Astrocyte of the cerebellum (primary cell): ENCODE results near the gene ADAMTS4.

Source experiments
- DNase-seq: peaks from one replicate; pipeline ENCODE4 v3.0.0-alpha.2; 2011; ENCODE audit warnings: low read depth
- H3K4me3 ChIP-seq: 2 replicates; pipeline ENCODE4 v1.5.1; 2011; ENCODE audit warnings: mild to moderate bottlenecking, low read depth, low read length, moderate library complexity
- in situ Hi-C: cut with HindIII; loops from 2 replicates; pipeline ENCODE4 v1.10.0; 2017; ENCODE audit warnings: low sequenced_read_pairs
- TF ChIP-seq, protein P1 (sequence below): IDR thresholded peaks from 2 replicates; pipeline ENCODE4 v1.5.1; 2012; ENCODE audit warnings: low read length, low read depth, moderate library complexity, mild to moderate bottlenecking; ENCODE audit errors: missing control alignments

The ADAMTS4 gene

DNA sequence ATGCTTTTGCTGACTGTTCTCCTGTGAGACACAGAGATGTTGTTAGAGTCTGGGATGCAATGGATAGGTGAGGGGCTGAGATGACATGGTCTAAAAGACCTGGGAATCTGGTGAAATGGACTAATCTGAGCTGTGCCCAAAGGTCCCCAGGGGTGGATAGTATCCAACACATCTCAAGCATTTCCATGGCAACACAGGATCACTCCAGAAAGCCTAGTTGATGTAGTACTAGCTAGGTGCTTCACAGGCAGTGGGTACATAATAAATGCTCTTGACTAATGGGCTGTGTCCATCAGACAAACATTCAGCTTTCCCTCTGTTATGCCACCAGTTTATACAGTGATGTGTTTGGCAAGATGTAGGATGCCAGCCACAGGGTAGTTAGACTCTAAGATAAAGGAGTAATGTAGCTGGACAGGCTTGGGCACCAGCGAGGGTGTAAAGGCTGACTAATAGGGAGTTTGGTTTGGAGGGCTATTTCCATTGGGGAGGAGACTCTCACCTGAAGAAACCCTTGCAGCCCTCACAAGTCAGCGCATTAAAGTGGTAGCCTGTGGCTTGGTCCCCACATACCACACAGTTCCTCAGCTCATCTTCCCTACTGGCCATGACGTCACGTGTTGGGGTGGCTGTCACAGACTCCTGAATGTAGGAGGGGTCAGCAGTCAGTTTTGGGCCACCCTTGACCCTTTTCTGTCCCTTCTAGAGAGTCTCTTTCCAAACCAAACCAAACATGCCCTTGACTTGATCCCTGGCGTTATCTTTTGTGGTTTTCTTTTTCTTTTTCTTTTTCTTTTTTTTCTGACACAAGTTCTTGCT lies 37.3 kb upstream of the ADAMTS4 start:
- H3K4me3 ChIP-seq, result no peak overlapping the region
- no peak for DNase-seq
- TF ChIP-seq, protein P1, sequence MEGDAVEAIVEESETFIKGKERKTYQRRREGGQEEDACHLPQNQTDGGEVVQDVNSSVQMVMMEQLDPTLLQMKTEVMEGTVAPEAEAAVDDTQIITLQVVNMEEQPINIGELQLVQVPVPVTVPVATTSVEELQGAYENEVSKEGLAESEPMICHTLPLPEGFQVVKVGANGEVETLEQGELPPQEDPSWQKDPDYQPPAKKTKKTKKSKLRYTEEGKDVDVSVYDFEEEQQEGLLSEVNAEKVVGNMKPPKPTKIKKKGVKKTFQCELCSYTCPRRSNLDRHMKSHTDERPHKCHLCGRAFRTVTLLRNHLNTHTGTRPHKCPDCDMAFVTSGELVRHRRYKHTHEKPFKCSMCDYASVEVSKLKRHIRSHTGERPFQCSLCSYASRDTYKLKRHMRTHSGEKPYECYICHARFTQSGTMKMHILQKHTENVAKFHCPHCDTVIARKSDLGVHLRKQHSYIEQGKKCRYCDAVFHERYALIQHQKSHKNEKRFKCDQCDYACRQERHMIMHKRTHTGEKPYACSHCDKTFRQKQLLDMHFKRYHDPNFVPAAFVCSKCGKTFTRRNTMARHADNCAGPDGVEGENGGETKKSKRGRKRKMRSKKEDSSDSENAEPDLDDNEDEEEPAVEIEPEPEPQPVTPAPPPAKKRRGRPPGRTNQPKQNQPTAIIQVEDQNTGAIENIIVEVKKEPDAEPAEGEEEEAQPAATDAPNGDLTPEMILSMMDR, result no peak
- in situ Hi-C loops, result no loop called here

DNA sequence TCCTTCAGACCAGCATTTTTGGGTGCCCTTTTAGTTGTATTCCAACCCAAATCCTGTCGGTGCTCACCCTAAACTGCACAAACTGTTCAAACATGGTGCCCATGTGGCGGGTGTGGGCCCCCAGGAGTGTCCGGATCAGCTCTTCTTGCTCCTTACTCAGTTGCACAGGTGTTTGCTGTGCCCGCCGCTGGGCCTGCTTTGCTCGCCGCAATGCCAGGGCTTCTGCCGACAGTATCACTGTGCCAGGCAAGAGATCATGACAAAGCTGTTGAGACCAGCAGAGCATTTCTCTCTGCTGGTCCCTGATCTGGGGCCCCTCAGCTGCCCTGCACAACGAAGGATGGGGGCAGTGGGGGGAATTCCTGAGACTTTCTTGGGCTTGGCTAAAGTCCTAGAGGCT lies 34.2 kb upstream of the ADAMTS4 start:
- no peak for DNase-seq
- no peak overlapping the region for H3K4me3 ChIP-seq
- TF ChIP-seq, protein P1, result no peak
- in situ Hi-C loops, result no loop called here

DNA sequence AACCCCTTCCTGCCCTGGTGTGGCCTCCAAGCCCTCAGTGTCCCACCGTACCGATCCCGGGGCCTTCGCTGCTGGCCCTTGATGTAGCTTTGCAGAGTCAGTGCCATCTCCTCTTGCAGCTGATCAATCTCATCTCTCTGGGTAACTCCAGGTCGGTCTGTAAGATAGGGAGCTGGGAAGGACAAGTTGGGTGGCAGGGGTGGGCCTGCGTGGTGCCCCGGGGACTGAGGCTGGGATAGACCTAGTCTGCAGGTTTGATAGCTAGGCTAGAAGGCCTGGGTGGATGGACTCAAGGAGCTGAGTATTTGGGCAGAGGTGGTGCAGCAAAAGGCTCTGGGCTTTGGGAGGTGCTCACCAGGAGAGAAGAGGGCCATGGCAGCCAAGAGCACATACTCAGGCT lies 31.9 kb upstream of the ADAMTS4 start:
- no peak overlapping the region for H3K4me3 ChIP-seq
- in situ Hi-C loops, result no loop called here
- TF ChIP-seq, protein P1, result no peak
- no peak for DNase-seq

DNA sequence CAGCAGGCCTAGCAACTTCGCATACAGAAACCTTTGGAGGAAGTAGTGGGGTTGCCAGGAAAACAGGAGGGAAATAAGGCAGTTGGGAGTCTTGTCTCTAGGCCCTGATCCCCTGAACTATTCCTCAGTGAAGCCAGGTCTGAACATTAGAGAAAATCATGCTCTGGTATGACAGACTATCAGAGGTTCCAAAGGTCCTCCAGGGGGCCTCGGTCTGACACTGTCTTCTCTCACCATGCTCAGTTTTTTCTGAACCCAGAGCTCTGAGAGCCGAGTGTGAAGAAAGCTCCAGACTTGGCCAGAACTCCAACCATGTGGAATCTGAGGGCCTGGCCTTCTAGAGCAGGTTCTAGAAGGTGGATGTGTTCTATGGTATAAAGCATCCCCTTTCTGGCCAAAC lies 31.0 kb upstream of the ADAMTS4 start:
- in situ Hi-C loops, result no loop called here
- TF ChIP-seq, protein P1, result peak; percentile 10
- no peak for DNase-seq
- H3K4me3 ChIP-seq, result no peak overlapping the region

DNA sequence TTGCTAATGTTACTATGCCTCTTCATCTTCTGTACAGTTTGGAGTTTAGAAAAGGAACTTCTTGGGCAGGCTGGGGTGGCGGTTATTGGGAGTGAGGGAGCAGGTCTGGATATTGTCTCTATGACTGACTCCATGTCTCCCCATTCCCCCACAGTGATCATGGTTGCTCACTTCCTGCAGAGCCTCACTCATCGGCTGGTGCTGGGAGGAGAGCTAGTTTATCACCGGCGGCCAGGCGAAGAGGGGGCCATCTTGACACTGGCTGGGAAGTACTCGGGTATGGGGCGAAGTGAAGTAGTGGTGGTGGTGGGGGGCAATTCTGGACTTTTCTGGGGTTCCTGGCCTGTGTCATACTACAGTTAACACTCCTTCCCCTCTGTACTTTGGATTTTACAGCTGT lies 29.2 kb upstream of the ADAMTS4 start:
- in situ Hi-C loops, result no loop called here
- no peak overlapping the region for H3K4me3 ChIP-seq
- no peak for DNase-seq
- TF ChIP-seq, protein P1, result no peak

DNA sequence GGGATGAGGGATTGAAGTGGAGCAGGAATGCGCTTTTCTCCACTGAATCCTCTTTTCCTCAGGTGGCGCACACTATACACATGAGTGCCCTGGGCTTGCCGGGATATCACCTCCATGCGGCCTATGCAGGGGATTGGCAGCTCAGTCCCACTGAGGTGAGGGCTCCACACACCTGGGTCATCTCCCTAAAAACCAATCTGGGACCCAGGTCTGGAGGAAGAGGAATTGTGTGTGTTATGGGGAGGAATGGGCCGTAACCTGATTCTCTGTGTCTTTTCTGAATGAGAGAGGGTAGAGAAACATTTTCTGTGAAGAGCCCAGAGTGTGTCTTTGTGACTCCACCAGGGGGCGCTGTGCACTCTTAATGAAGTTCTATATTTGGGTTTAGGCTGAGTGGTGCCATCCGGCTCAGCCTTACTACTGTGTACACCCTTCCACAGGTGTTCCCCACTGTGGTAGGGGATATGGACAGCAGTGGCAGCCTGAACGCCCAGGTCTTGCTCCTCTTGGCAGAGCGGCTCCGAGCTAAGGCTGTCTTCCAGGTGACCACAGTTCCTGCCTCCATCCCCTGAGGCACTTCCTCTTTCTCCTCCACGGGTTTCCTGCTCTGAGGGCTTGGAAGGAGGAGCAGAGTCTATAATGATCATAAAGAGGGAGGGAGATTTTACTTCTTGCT lies 28.5 kb upstream of the ADAMTS4 start:
- in situ Hi-C loops, result no loop called here
- DNase-seq, result peak; percentile 50
- H3K4me3 ChIP-seq, result peak overlapping the region; percentile 88
- TF ChIP-seq, protein P1, result peak; percentile 76
